HUES48 (cell line): Measurements from ENCODE around the gene NDUFB5.

Experiments
- H3K27ac ChIP-seq: one replicate; pipeline ENCODE4 v1.7.0; 2013; ENCODE audit warnings: low read depth, low read length, inconsistent platforms
- H3K27me3 ChIP-seq: 2 replicates; pipeline ENCODE4 v1.6.1; 2013; ENCODE audit warnings: mild to moderate bottlenecking, low read length; ENCODE audit not compliant: control insufficient read depth, insufficient read depth
- H3K36me3 ChIP-seq: 2 replicates; pipeline ENCODE4 v1.6.1; 2013; ENCODE audit warnings: low read length; ENCODE audit not compliant: control insufficient read depth, insufficient read depth
- H3K4me1 ChIP-seq: 2 replicates; pipeline ENCODE4 v1.6.1; 2013; ENCODE audit warnings: mild to moderate bottlenecking, low read length; ENCODE audit not compliant: control insufficient read depth, insufficient read depth
- H3K4me3 ChIP-seq: 2 replicates; pipeline ENCODE4 v1.5.1; 2013; ENCODE audit warnings: mild to moderate bottlenecking, low read depth, low read length
- H3K9ac ChIP-seq: 2 replicates; pipeline ENCODE4 v1.6.1; 2013; ENCODE audit warnings: mild to moderate bottlenecking, low read depth, low read length, moderate library complexity
- H3K9me3 ChIP-seq: 2 replicates; pipeline ENCODE4 v1.6.1; 2013; ENCODE audit warnings: low read length; ENCODE audit not compliant: control insufficient read depth, insufficient read depth

Gene NDUFB5

GRCh38 chr3:179676081-179676480 is 71.5 kb downstream of the NDUFB5 start:
- H3K27me3 ChIP-seq: no peaks in the 10 kb centered on the region
- peaks cover 18% of the 10 kb centered on the region; the same call in 1 of the 2 replicates for H3K4me1 ChIP-seq
- no peak overlapping the region for H3K27ac ChIP-seq
- H3K4me3 ChIP-seq: no peak overlapping the region
- H3K36me3 ChIP-seq: no peaks in the 10 kb centered on the region
- H3K9me3 ChIP-seq: no peaks in the 10 kb centered on the region
- no peak overlapping the region for H3K9ac ChIP-seq
